Measurements from ENCODE around the gene SOCS6.

DNA sequence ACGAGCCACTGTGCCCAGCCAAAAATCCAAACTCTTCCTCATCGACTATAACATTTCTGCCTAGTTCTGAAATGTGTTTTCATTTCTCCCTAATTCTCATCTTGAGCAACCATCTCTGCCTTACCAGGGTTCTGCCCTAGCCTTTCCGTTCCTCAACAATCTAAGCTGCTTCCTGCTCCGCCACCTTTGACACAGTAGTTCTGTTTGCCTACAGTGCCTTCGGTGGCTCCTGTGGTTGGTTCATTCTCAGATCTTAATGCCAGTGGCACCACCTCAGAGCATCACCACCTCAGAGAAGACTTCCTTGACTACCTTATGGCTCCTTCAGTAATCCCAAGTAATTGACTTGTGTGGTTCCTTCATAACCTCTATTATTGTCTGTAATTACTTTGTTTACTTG, 3.8 kb downstream of the SOCS6 start:
- TF ChIP-seq CTCF (IDR thresholded peaks at IDR 0.05; ENCODE audit: poor library complexity), result no peak
- no peak for TF ChIP-seq EZH2phosphoT487 (IDR thresholded peaks at IDR 0.05; ENCODE audit: low read depth, severe bottlenecking, unreplicated experiment)
- TF ChIP-seq EZH2 (IDR thresholded peaks at IDR 0.05; ENCODE audit: borderline replicate concordance), result no peak
